Measurements from ENCODE around the gene JADE1.

JADE1 gene

DNA sequence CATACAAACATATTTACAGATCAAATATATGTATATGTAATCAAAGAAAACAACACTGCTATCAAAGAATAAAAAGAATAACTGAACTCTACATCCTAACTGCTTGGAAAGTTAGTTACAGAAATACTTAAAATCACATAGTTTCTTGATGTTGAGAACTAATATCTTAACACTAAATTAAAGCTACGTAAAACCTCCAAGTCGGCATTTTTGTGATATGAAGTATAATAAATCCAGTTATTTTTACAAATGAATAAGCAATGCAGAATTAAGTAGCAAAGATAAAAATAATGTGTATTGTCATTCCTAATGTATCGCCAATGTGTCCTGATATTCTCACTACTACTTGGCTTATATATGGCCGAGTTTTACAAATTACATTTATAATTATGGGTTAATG lies 68.4 kb downstream of the JADE1 start:
- DNase-seq (ENCODE audit: low spot score): no peak

DNA sequence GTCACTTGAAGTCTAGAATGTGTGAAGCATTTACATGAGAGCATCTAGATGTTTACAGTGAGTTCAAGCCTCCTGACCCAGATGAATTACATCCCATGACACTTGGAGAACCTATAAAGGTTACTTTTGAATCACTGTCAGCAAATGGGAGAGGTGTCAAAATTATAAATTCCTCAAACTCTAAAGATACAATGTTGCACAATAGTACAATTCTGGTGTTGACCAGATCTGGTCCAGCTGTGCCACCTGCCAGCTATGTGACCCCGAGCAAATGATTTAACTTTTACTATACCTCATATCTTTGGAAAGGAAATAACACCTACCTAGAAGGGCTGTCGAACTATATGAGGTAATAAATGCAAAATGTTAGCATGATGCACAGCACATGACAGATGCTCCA lies 69.8 kb downstream of the JADE1 start:
- no peak for DNase-seq (ENCODE audit: low spot score)

DNA sequence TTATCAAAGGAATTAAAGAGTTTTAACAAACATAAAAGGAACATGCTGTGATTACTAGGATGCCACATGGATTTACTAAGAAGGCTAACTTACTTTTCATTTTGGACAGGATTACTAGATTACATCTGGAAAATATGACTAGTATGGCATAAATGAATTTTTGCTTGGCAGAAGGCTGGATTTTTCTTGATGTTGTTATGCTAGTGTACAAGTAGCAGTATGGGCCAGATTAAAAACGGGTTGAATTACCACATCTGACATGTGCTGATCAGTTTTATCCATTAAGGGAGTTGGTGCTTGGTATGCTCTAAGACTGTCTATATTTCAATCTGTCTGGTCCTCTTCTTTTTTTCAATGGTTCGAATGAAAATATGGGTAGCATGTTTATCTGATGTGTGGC lies 70.5 kb downstream of the JADE1 start:
- no peak for DNase-seq (ENCODE audit: low spot score)

DNA sequence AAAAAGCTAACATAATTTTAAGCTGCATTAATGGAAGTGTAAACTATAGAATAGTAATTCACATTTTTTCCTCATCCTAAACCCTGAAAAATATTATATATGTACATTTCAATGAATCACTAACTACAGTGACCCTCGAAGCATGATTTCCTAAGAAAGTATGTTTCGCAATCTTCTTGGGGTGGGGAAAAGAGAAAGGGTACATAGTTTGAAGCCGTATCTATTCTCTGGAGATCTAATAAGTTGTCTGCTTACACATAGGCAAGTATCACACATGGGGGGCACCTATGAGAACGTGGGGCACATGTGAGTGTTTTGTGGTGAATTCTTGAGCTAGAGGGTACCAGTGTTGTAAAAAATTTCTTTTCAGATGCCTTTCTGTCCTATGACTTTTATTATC lies 71.2 kb downstream of the JADE1 start:
- DNase-seq (ENCODE audit: low spot score): no peak

DNA sequence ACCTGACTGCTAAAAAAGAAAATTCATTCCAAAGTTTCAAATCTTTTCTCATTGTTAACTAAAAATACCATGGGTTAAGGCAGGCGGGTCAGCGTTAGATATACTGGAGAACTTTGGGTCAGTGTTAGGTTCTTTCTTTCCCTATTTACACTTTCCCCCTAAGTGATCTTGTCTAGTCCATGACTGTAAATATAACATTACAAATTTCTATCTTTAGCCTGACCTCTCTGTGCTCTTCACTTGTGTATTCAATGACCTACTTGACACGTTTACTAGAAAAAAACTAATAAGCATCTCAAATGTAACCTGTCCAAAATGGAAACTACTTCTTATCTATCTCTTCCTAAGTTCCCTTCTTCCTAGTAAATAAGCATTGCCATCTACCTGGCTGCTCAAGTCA lies 95.3 kb downstream of the JADE1 start:
- no peak for DNase-seq (ENCODE audit: low spot score)

DNA sequence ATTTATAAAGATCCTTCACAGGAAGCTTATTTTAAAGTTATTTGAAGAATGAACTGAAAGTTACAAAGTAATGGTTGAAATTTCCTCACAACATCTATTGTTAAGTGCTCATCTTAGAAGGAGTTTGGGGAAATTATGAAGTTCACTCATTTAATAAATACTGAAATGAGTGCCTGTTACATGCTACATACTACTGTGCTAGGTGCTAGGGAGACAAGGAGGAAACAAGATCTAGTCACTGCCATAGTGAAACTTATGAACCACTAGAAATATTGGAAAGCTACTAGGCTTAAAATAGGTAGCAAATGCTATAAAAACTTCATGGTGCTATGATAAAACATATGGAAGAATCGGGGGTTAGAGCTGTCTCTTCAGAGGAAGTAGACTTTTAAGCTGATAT lies 97.1 kb downstream of the JADE1 start:
- DNase-seq (ENCODE audit: low spot score): no peak

DNA sequence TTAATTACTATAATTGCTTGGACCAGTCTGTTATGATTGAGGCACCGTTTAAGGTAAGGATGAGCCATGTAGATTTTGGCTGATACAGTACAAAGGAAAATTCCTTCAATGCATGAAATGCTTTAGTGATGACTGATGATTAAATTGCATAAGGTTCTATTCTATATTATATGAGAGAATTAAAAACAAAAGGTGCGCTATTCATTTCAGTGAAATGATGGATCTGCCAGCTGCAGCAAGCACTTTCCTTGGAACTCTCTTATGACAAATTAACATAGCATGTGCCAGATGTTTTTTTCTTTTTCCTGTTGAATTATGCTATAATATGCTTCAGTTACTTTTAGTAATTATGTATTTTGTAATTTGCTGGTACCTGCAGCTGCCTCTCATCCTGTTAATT lies 98.5 kb downstream of the JADE1 start:
- DNase-seq (ENCODE audit: low spot score): no peak

DNA sequence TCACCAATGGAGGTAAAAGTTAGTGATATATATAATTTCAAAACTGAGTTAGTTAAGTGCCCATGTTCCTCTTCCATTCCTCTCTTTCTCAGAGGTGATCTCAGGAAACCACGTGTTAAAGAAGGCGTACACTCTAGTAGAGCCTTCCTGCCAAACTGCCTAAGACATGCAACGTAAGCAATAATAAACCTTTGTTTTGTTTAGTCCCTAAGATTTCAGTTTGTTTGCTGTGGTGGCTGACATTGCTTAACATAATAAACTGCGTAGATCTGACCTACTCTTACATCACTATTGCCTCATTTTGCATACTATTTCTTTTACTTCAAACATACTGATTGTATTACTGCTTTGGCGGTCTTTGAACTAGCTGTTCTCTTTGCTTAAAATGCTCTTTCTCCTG lies 99.2 kb downstream of the JADE1 start:
- DNase-seq (ENCODE audit: low spot score): no peak

DNA sequence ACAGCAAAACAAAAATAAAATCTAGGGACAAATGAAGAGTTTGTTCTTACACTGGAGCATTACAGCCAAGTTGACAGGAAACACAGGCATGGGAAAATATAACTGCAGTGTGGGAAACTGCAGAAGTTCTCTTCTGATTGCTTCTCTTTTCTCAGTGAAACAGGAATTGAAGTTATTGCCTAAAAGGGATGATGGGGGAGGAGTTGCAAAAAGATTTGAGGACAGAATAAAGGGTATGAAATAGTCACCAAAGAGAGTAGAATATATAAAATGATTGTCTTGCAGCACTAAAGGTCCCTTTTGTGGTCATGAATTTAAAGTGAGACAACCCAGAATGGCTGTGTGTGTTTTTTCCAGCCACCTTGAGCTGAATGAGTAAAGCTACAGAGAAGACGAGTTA lies 103.7 kb downstream of the JADE1 start:
- peak; percentile 60 for DNase-seq (ENCODE audit: low spot score)

DNA sequence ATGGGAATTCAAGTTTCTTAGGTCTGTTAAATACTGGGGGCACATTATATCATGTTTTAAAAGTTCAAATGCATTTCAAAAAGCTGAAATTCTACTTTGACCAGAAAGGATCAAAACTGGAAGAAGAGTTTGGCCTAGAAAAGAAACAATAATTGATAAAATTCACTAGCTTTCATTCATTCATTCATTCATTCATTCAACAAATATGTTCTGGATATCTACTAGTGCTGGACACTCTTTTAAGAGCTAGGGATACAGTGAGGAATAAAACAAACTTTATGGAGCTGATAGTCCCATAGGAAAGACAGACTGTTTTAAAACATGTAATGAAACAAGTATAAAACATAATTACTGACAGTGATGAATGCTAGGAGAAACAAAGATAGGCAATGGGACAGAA lies 106.0 kb downstream of the JADE1 start:
- no peak for DNase-seq (ENCODE audit: low spot score)

DNA sequence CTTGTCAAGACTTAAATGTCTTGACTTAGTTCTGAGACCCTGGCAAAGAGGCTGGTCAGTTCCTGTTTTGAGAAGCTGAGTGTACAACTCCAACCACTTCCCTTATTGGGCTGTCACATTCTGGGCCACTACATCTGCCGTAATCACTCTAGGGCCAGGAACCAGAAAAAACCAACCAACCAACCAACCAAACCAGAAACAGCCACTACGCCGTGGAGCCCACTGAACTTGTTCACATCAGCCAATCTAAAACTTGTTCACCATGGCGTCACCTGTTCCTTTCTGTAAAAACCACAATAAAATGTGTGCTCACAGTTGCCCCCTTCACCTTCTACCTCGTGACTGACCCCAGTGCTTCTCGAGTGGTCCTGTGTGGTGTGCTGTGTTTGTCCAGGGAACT lies 107.3 kb downstream of the JADE1 start:
- DNase-seq (ENCODE audit: low spot score): peak; percentile 78

DNA sequence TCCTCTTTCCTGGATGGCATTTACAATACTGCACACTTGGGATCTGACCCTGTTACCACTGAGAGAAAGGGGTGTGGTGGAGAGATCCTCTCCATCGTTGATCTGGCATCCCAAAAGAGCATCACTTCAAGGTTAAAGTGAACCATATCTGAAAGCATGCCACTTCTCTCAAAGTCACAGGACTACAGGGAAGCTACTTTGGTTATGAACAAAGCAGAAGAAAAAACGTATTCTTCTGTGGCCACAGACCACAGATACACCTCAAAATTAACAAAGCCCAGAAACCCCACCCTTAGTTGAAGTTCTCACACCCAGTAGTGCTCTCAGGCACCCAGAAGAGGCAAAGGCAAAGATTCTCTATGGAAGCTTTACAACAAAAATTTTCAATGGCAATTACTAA lies 108.3 kb downstream of the JADE1 start:
- DNase-seq (ENCODE audit: low spot score): peak; percentile 9

DNA sequence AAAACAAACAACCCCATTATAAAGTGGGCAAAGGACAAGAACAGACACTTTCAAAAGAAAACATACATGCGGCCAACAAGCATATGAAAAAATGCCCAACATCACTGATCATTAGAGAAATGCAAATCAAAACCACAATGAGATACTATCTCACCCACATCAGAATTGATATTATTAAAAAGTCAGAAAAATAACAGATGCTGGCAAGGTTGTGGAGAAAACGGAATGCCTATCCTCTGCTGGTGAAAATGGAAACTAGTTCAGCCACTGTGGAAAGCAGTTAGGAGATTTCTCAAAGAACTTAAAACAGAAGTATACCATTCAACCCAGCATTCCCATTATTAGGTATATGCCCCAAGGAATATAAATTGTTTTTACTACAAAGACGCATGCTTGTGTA lies 112.5 kb downstream of the JADE1 start:
- DNase-seq (ENCODE audit: low spot score): no peak

Measured in pons (tissue), 1 donor.